HCT116 (cell line): ENCODE results near the gene MYO3B.

Experiments
- CTCF ChIP-seq, 3 experiments: fragments of 200-600 bp in 1 of 3; sonication (generic) in 1 of 3; IDR thresholded peaks in 2 of 3; conservative IDR thresholded peaks in 1 of 3; 2 replicates each; pipeline ENCODE4 v1.5.1; 2012 to 2017; ENCODE audit warnings: low read depth in 2 of 3, low read length in 2 of 3, antibody characterized with exemption in 1 of 3, borderline replicate concordance in 1 of 3, control low read depth in 1 of 3, mild to moderate bottlenecking in 1 of 3, mixed read lengths in 1 of 3, mixed run types in 1 of 3, moderate library complexity in 1 of 3; ENCODE audit not compliant: insufficient read depth in 1 of 3
- JUND ChIP-seq: IDR thresholded peaks from 2 replicates; pipeline ENCODE4 v1.6.1; 2012
- MAX ChIP-seq: IDR thresholded peaks from 2 replicates; pipeline ENCODE4 v1.6.1; 2012
- POLR2A ChIP-seq: IDR thresholded peaks from 2 replicates; pipeline ENCODE4 v1.7.0; 2011; ENCODE audit warnings: borderline replicate concordance; ENCODE audit not compliant: insufficient read depth, insufficient read length; ENCODE audit errors: extremely low read depth
- POLR2AphosphoS5 ChIP-seq: IDR thresholded peaks from 2 replicates; pipeline ENCODE4 v1.6.1; 2011; ENCODE audit warnings: mild to moderate bottlenecking, low read depth, low read length, moderate library complexity
- RAD21 ChIP-seq: IDR thresholded peaks from 2 replicates; pipeline ENCODE4 v1.6.1; 2012; ENCODE audit warnings: low read depth, mild to moderate bottlenecking
- ZBTB33 ChIP-seq: IDR thresholded peaks from 2 replicates; pipeline ENCODE4 v1.6.1; 2011; ENCODE audit warnings: mild to moderate bottlenecking, low read length, moderate library complexity; ENCODE audit not compliant: insufficient replicate concordance; ENCODE audit errors: extremely low read depth

- TF ChIP-seq POLR2AphosphoS5 (no peak), POLR2A (no peak), RAD21 (no peak), ZBTB33 (no peak), CTCF (IDR thresholded peaks at IDR 0.05 in 2 of 3, conservative IDR thresholded peaks at IDR 0.05 in 1 of 3; ENCODE audit: borderline replicate concordance in 1 of 3, insufficient read depth in 1 of 3, low read depth in 2 of 3, low read length in 2 of 3) (no peak), MAX (no peak), JUND (no peak)
These were observed 353.9 kb downstream of the MYO3B start for GRCh38 chr2:170531876-170532275.
